Measurements from ENCODE around the gene SGMS1. TPM values are rescaled to one million over a fixed set of nuclear protein-coding genes. Genes with fewer than 3 reads are reported as not detected.

The SGMS1 gene
- polyA plus RNA-seq, 1 donor from 2014 or later = 8.0 TPM

- Histone ChIP-seq H3K79me2 (replicated peaks; ENCODE audit: insufficient read depth, low read length) (no peaks in the 10 kb centered on the region), H4K20me1 (ENCODE audit: insufficient read depth) (no peaks in the 10 kb centered on the region), H3K9me2 (ENCODE audit: insufficient read depth, low read length) (no peaks in the 10 kb centered on the region), H3K4me3 (ENCODE audit: low read length) (no peak overlapping the region), H3F3A (ENCODE audit: insufficient read depth, low read length, poor library complexity, severe bottlenecking) (no peaks in the 10 kb centered on the region), H3K27me3 (ENCODE audit: insufficient read depth, low read depth, low read length) (no peaks in the 10 kb centered on the region), H2AFZ (ENCODE audit: low read depth, low read length) (no peak overlapping the region), H3K36me3 (ENCODE audit: insufficient read depth, low read length) (no peaks in the 10 kb centered on the region), H3K4me2 (ENCODE audit: low read length) (no peak overlapping the region), H3K9ac (ENCODE audit: low read length) (no peak overlapping the region), H3K27ac (ENCODE audit: low read length) (no peak overlapping the region), H3K9me3 (ENCODE audit: low read length) (no peaks in the 10 kb centered on the region)
- TF ChIP-seq REST (IDR thresholded peaks at IDR 0.05; ENCODE audit: borderline replicate concordance) = no peak
- TF ChIP-seq MXI1 (conservative IDR thresholded peaks at IDR 0.05; ENCODE audit: poor library complexity, severe bottlenecking) = no peak
- TF ChIP-seq EP300 (conservative IDR thresholded peaks at IDR 0.05; ENCODE audit: poor library complexity, severe bottlenecking) = no peak
- TF ChIP-seq CTCF (IDR thresholded peaks at IDR 0.05; ENCODE audit: poor library complexity, severe bottlenecking) = no peak
- no peak for TF ChIP-seq EZH2 (IDR thresholded peaks at IDR 0.05; ENCODE audit: borderline replicate concordance, insufficient read depth, low read length, poor library complexity, severe bottlenecking)
- no peak for TF ChIP-seq POLR2AphosphoS5 (IDR thresholded peaks at IDR 0.05)
- TF ChIP-seq TAF1 (IDR thresholded peaks at IDR 0.05; ENCODE audit: low read depth) = no peak
- no peak for TF ChIP-seq RAD21 (conservative IDR thresholded peaks at IDR 0.05)
- TF ChIP-seq SMC3 (conservative IDR thresholded peaks at IDR 0.05; ENCODE audit: poor library complexity) = no peak
Measured at GRCh38 chr10:50280049-50280841, 343.5 kb downstream of the SGMS1 start.

- Histone ChIP-seq H3F3A (ENCODE audit: insufficient read depth, low read length, poor library complexity, severe bottlenecking) (no peaks in the 10 kb centered on the region), H3K36me3 (ENCODE audit: insufficient read depth, low read length) (no peaks in the 10 kb centered on the region), H3K9ac (ENCODE audit: low read length) (no peak overlapping the region), H3K27me3 (ENCODE audit: insufficient read depth, low read depth, low read length) (no peaks in the 10 kb centered on the region), H3K4me2 (ENCODE audit: low read length) (no peak overlapping the region), H2AFZ (ENCODE audit: low read depth, low read length) (no peak overlapping the region), H3K79me2 (replicated peaks; ENCODE audit: insufficient read depth, low read length) (no peaks in the 10 kb centered on the region), H4K20me1 (ENCODE audit: insufficient read depth) (no peaks in the 10 kb centered on the region), H3K27ac (ENCODE audit: low read length) (no peak overlapping the region), H3K9me3 (ENCODE audit: low read length) (no peaks in the 10 kb centered on the region), H3K4me3 (ENCODE audit: low read length) (no peak overlapping the region), H3K9me2 (ENCODE audit: insufficient read depth, low read length) (no peaks in the 10 kb centered on the region)
- TF ChIP-seq EZH2 (IDR thresholded peaks at IDR 0.05; ENCODE audit: borderline replicate concordance, insufficient read depth, low read length, poor library complexity, severe bottlenecking) (no peak), POLR2AphosphoS5 (IDR thresholded peaks at IDR 0.05) (no peak), CTCF (IDR thresholded peaks at IDR 0.05; ENCODE audit: poor library complexity, severe bottlenecking) (no peak), SMC3 (conservative IDR thresholded peaks at IDR 0.05; ENCODE audit: poor library complexity) (no peak), RAD21 (conservative IDR thresholded peaks at IDR 0.05) (no peak), MXI1 (conservative IDR thresholded peaks at IDR 0.05; ENCODE audit: poor library complexity, severe bottlenecking) (no peak), REST (IDR thresholded peaks at IDR 0.05; ENCODE audit: borderline replicate concordance) (no peak), TAF1 (IDR thresholded peaks at IDR 0.05; ENCODE audit: low read depth) (no peak), EP300 (conservative IDR thresholded peaks at IDR 0.05; ENCODE audit: poor library complexity, severe bottlenecking) (no peak)
Measured at GRCh38 chr10:50279489-50279888, 344.3 kb downstream of the SGMS1 start.

Data from neural cell (in vitro differentiated cells).